Natural killer cell (primary cell): ENCODE data around the gene RBFA. TPM values are rescaled to one million over a fixed set of nuclear protein-coding genes. Genes with fewer than 3 reads are reported as not detected.

Experiments
- ATAC-seq, 3 donors: fragments of 150-1000 bp in 2 of 3; fragments of 200-7000 bp in 1 of 3; cut with Tn5 transposase; 1 replicate in 1 of 3; 2 replicates in 2 of 3; pipeline ENCODE4 v1.10.0; 2021; ENCODE audit warnings: mild to moderate bottlenecking in 2 of 3, moderate library complexity in 2 of 3
- DNase-seq, 2 donors: peaks; one replicate each; pipeline versions ENCODE4 v3.0.0 to v3.0.0-alpha.2; 2013 to 2021; ENCODE audit warnings: mixed read lengths in 1 of 2
- H3K27ac ChIP-seq: one replicate; pipeline ENCODE4 v1.5.1; 2013; ENCODE audit warnings: mild to moderate bottlenecking, low read length
- H3K27me3 ChIP-seq: one replicate; pipeline ENCODE4 v1.6.1; 2013; ENCODE audit warnings: low read length; ENCODE audit not compliant: control insufficient read depth, insufficient read depth
- H3K36me3 ChIP-seq: one replicate; pipeline ENCODE4 v1.6.1; 2013; ENCODE audit warnings: low read length; ENCODE audit not compliant: control insufficient read depth, insufficient read depth
- H3K4me1 ChIP-seq: one replicate; pipeline ENCODE4 v1.6.1; 2013; ENCODE audit warnings: low read length; ENCODE audit not compliant: control insufficient read depth, insufficient read depth
- H3K4me3 ChIP-seq: one replicate; pipeline ENCODE4 v1.5.1; 2013; ENCODE audit warnings: low read length
- H3K9me3 ChIP-seq: one replicate; pipeline ENCODE4 v1.6.1; 2013; ENCODE audit warnings: low read length; ENCODE audit not compliant: control insufficient read depth, insufficient read depth
- H3K27ac Mint-ChIP-seq, 2 donors: one replicate each; pipeline ENCODE4 v1.8.0; 2022; ENCODE audit warnings: mild to moderate bottlenecking in 2 of 2, mixed read lengths in 2 of 2, moderate library complexity in 1 of 2
- H3K27me3 Mint-ChIP-seq, 2 donors: one replicate each; pipeline ENCODE4 v1.8.0; 2022; ENCODE audit warnings: low read depth in 2 of 2, mixed read lengths in 2 of 2
- H3K36me3 Mint-ChIP-seq: one replicate; pipeline ENCODE4 v1.8.0; 2022; ENCODE audit warnings: mixed read lengths
- H3K4me1 Mint-ChIP-seq, 2 donors: one replicate each; pipeline ENCODE4 v1.8.0; 2022; ENCODE audit warnings: mixed read lengths in 2 of 2
- H3K4me3 Mint-ChIP-seq: one replicate; pipeline ENCODE4 v1.8.0; 2022; ENCODE audit warnings: mild to moderate bottlenecking, moderate library complexity, mixed read lengths
- H3K9me3 Mint-ChIP-seq, 2 donors: one replicate each; pipeline ENCODE4 v1.8.0; 2022; ENCODE audit warnings: mixed read lengths in 2 of 2
- WGBS: methylation state at CpG from one replicate; pipeline ENCODE4 v1.1.7; 2013; ENCODE audit warnings: missing lambda C conversion rate; ENCODE audit not compliant: insufficient coverage; 5-methylcytosine and 5-hydroxymethylcytosine counted together
- intact Hi-C: fragments of 100-400 bp; cut with micrococcal nuclease; formaldehyde crosslinking; loops from one replicate; pipeline ENCODE4 v1.14.2; 2022
- total RNA-seq, 4 donors: library from RNA; stranded (reverse); fragments of 120-200 nt in 1 of 4; gene quantifications; one replicate each; pipeline versions ENCODE4 v1.2.3 to v1.2.4, GENCODE V29; 2013 to 2022
- TF ChIP-seq, protein P1 (sequence below): fragments of 200-600 bp; IDR thresholded peaks from one replicate; pipeline ENCODE4 v1.8.0; 2022; ENCODE audit warnings: antibody characterized with exemption

RBFA gene
- total RNA-seq, 3 donors from 2014 or later (not counting 1 experiment from before 2014, with no cell fraction given), result 11.9 to 17.7 (median 12.4) TPM

DNA sequence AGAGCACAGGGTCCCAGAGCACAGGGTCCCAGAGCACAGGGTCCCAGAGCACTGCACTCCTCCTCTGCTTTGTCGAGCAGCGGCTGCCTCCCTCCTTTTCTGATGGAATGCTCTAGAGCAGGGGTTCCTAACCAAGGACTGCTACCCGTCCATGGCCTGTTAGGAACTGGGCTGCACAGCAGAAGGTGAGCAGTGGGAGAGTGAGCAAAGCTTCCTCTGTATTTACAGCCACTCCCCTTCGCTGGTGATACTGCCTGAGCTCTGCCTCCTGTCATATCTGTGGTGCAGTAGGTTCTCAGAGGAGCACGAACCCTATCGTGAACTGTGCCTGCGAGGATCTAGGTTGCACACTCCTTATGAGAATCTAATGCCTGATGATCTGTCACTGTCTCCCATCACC, 41.7 kb downstream of the RBFA start:
- H3K4me3 ChIP-seq, result no peak overlapping the region
- WGBS, result 90% methylated on average over 7 of the region's 7 CpGs
- no peaks in the 10 kb centered on the region for H3K4me1 Mint-ChIP-seq

GRCh38 chr18:80076379-80076778, 42.1 kb downstream of the RBFA start:
- Mint-ChIP-seq H3K27me3 (peaks cover 0 to 2% of the 10 kb centered on the region in 2 donors), H3K36me3 (no peaks in the 10 kb centered on the region), H3K9me3 (no peaks in the 10 kb centered on the region), H3K27ac (no peak overlapping the region), H3K4me3 (no peak overlapping the region), H3K4me1 (no peaks in the 10 kb centered on the region)
- Histone ChIP-seq H3K4me3 (no peak overlapping the region), H3K27ac (no peak overlapping the region), H3K4me1 (no peaks in the 10 kb centered on the region), H3K36me3 (no peaks in the 10 kb centered on the region), H3K9me3 (no peaks in the 10 kb centered on the region), H3K27me3 (no peaks in the 10 kb centered on the region)
- ATAC-seq (no peak), DNase-seq (no peak)
- WGBS, result 91% methylated on average over 8 of the region's 9 CpGs
- TF ChIP-seq, protein P1, sequence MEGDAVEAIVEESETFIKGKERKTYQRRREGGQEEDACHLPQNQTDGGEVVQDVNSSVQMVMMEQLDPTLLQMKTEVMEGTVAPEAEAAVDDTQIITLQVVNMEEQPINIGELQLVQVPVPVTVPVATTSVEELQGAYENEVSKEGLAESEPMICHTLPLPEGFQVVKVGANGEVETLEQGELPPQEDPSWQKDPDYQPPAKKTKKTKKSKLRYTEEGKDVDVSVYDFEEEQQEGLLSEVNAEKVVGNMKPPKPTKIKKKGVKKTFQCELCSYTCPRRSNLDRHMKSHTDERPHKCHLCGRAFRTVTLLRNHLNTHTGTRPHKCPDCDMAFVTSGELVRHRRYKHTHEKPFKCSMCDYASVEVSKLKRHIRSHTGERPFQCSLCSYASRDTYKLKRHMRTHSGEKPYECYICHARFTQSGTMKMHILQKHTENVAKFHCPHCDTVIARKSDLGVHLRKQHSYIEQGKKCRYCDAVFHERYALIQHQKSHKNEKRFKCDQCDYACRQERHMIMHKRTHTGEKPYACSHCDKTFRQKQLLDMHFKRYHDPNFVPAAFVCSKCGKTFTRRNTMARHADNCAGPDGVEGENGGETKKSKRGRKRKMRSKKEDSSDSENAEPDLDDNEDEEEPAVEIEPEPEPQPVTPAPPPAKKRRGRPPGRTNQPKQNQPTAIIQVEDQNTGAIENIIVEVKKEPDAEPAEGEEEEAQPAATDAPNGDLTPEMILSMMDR, result no peak
- intact Hi-C loops, result no loop called here

More for the DNA sequence above, 41.7 kb downstream of the RBFA start:
- Histone ChIP-seq H3K27me3 (no peaks in the 10 kb centered on the region), H3K4me1 (no peaks in the 10 kb centered on the region), H3K9me3 (no peaks in the 10 kb centered on the region), H3K27ac (no peak overlapping the region), H3K36me3 (no peaks in the 10 kb centered on the region)
- ATAC-seq (no peak), DNase-seq (no peak)
- Mint-ChIP-seq H3K27ac (no peak overlapping the region), H3K4me3 (no peak overlapping the region), H3K36me3 (no peaks in the 10 kb centered on the region), H3K9me3 (no peaks in the 10 kb centered on the region), H3K27me3 (peaks cover 0 to 2% of the 10 kb centered on the region in 2 donors)
- TF ChIP-seq, protein P1, result no peak
- intact Hi-C loops, result no loop called here

- no peak overlapping the region for H3K4me3 ChIP-seq
- no peak for DNase-seq
- no peaks in the 10 kb centered on the region for H3K27me3 ChIP-seq
- Mint-ChIP-seq H3K4me3 (no peak overlapping the region), H3K9me3 (no peaks in the 10 kb centered on the region), H3K27me3 (peaks cover 0 to 5% of the 10 kb centered on the region in 2 donors), H3K36me3 (no peaks in the 10 kb centered on the region), H3K27ac (no peak overlapping the region), H3K4me1 (no peaks in the 10 kb centered on the region)
- ATAC-seq, result no peak
- TF ChIP-seq, protein P1, result no peak
- 94% methylated on average over 21 of the region's 21 CpGs for WGBS
- H3K9me3 ChIP-seq, result no peaks in the 10 kb centered on the region
- H3K36me3 ChIP-seq, result no peaks in the 10 kb centered on the region
- no peaks in the 10 kb centered on the region for H3K4me1 ChIP-seq
- no peak overlapping the region for H3K27ac ChIP-seq
- intact Hi-C loops, result no loop called here
These were observed 43.6 kb downstream of the RBFA start for GRCh38 chr18:80077873-80078272.

Other genes with a start within 250 kb of the RBFA start
- not detected for gene KCNG2, start 236.5 kb upstream of the RBFA start, total RNA-seq
- gene SLC66A2, start 82.8 kb upstream of the RBFA start, total RNA-seq, result 10 to 100 TPM; 51.2 to 62.4 (median 54.1) TPM
- 10 to 100 TPM; 11.7 to 16.1 (median 13.8) TPM for gene HSBP1L1, start 69.8 kb upstream of the RBFA start, total RNA-seq
- gene TXNL4A, start 45.9 kb upstream of the RBFA start, total RNA-seq, result 10 to 100 TPM; 63.2 to 69.1 (median 66.4) TPM
- gene ADNP2, start 74.8 kb downstream of the RBFA start, total RNA-seq, result 10 to 100 TPM; 31.2 to 39.2 (median 31.4) TPM
- gene PARD6G, start 213.1 kb downstream of the RBFA start, total RNA-seq, result not detected